Activated naive CD4-positive, alpha-beta T cell treated with anti-CD3 and anti-CD28 coated beads, Interleukin-2, amount 50 U/mL, for 24 hours (primary cell): Measurements from ENCODE around the gene FAT1.
"Not testable (repeated sequence)": the region's sequence is repeated elsewhere in the genome, so short reads cannot be mapped to it uniquely, and the experiment has no call there.

ENCODE experiments used
- H3K27ac Mint-ChIP-seq: one replicate; pipeline ENCODE4 v1.8.0; 2021; ENCODE audit warnings: mild to moderate bottlenecking, mixed read lengths
- H3K27me3 Mint-ChIP-seq: one replicate; pipeline ENCODE4 v1.8.0; 2021; ENCODE audit warnings: mixed read lengths
- H3K36me3 Mint-ChIP-seq: one replicate; pipeline ENCODE4 v1.8.0; 2021; ENCODE audit warnings: mixed read lengths
- H3K4me1 Mint-ChIP-seq: one replicate; pipeline ENCODE4 v1.8.0; 2021; ENCODE audit warnings: mixed read lengths
- H3K4me3 Mint-ChIP-seq: one replicate; pipeline ENCODE4 v1.8.0; 2021; ENCODE audit warnings: mild to moderate bottlenecking, mixed read lengths
- H3K9me3 Mint-ChIP-seq: one replicate; pipeline ENCODE4 v1.8.0; 2021; ENCODE audit warnings: mixed read lengths

FAT1 gene

GRCh38 chr4:186757696-186758355 is 34.2 kb upstream of the FAT1 start:
- no peak overlapping the region for H3K4me3 Mint-ChIP-seq
- H3K9me3 Mint-ChIP-seq = peaks cover 9% of the 10 kb centered on the region
- H3K27me3 Mint-ChIP-seq = no peaks in the 10 kb centered on the region
- H3K27ac Mint-ChIP-seq = no peak overlapping the region
- no peaks in the 10 kb centered on the region for H3K36me3 Mint-ChIP-seq
- H3K4me1 Mint-ChIP-seq = no peaks in the 10 kb centered on the region

- H3K36me3 Mint-ChIP-seq, H3K27me3 Mint-ChIP-seq, H3K27ac Mint-ChIP-seq, H3K9me3 Mint-ChIP-seq, H3K4me3 Mint-ChIP-seq, H3K4me1 Mint-ChIP-seq: not testable (repeated sequence)
These were observed 32.9 kb upstream of the FAT1 start for GRCh38 chr4:186756550-186756949.

GRCh38 chr4:186755550-186756519 is 32.2 kb upstream of the FAT1 start:
- Mint-ChIP-seq H3K4me3 (no peak overlapping the region), H3K4me1 (no peaks in the 10 kb centered on the region), H3K27ac (no peak overlapping the region), H3K36me3 (no peaks in the 10 kb centered on the region), H3K27me3 (no peaks in the 10 kb centered on the region), H3K9me3 (peaks cover 9% of the 10 kb centered on the region)

- Mint-ChIP-seq H3K36me3 (no peaks in the 10 kb centered on the region), H3K4me1 (no peaks in the 10 kb centered on the region), H3K27ac (no peak overlapping the region), H3K9me3 (peaks cover 9% of the 10 kb centered on the region), H3K27me3 (no peaks in the 10 kb centered on the region), H3K4me3 (no peak overlapping the region)
These were observed 31.3 kb upstream of the FAT1 start for GRCh38 chr4:186754976-186755375.

- Mint-ChIP-seq H3K4me1 (no peaks in the 10 kb centered on the region), H3K27ac (no peak overlapping the region), H3K36me3 (no peaks in the 10 kb centered on the region), H3K27me3 (no peaks in the 10 kb centered on the region), H3K9me3 (peaks cover 5% of the 10 kb centered on the region), H3K4me3 (no peak overlapping the region)
These were observed 28.7 kb upstream of the FAT1 start for GRCh38 chr4:186752325-186752724.

GRCh38 chr4:186749611-186750281 is 26.1 kb upstream of the FAT1 start:
- H3K36me3 Mint-ChIP-seq = no peaks in the 10 kb centered on the region
- no peak overlapping the region for H3K27ac Mint-ChIP-seq
- no peaks in the 10 kb centered on the region for H3K4me1 Mint-ChIP-seq
- no peaks in the 10 kb centered on the region for H3K9me3 Mint-ChIP-seq
- H3K27me3 Mint-ChIP-seq = no peaks in the 10 kb centered on the region
- no peak overlapping the region for H3K4me3 Mint-ChIP-seq

- Mint-ChIP-seq H3K36me3 (no peaks in the 10 kb centered on the region), H3K27ac (no peak overlapping the region), H3K9me3 (no peaks in the 10 kb centered on the region), H3K27me3 (no peaks in the 10 kb centered on the region), H3K4me1 (no peaks in the 10 kb centered on the region), H3K4me3 (no peak overlapping the region)
These were observed 22.9 kb upstream of the FAT1 start for GRCh38 chr4:186746581-186746980.

- H3K9me3 Mint-ChIP-seq = no peaks in the 10 kb centered on the region
- H3K36me3 Mint-ChIP-seq = no peaks in the 10 kb centered on the region
- H3K27me3 Mint-ChIP-seq = no peaks in the 10 kb centered on the region
- H3K4me3 Mint-ChIP-seq = no peak overlapping the region
- H3K4me1 Mint-ChIP-seq = no peaks in the 10 kb centered on the region
- H3K27ac Mint-ChIP-seq = no peak overlapping the region
These were observed 19.6 kb upstream of the FAT1 start for GRCh38 chr4:186743261-186743660.

GRCh38 chr4:186740822-186741221 is 17.2 kb upstream of the FAT1 start:
- no peaks in the 10 kb centered on the region for H3K27me3 Mint-ChIP-seq
- no peaks in the 10 kb centered on the region for H3K4me1 Mint-ChIP-seq
- H3K4me3 Mint-ChIP-seq = no peak overlapping the region
- H3K36me3 Mint-ChIP-seq = no peaks in the 10 kb centered on the region
- no peaks in the 10 kb centered on the region for H3K9me3 Mint-ChIP-seq
- H3K27ac Mint-ChIP-seq = no peak overlapping the region

GRCh38 chr4:186739802-186740434 is 16.3 kb upstream of the FAT1 start:
- Mint-ChIP-seq H3K27me3 (no peaks in the 10 kb centered on the region), H3K27ac (no peak overlapping the region), H3K36me3 (no peaks in the 10 kb centered on the region), H3K4me3 (no peak overlapping the region), H3K4me1 (no peaks in the 10 kb centered on the region), H3K9me3 (no peaks in the 10 kb centered on the region)

GRCh38 chr4:186739317-186739716 is 15.7 kb upstream of the FAT1 start:
- H3K27me3 Mint-ChIP-seq = no peaks in the 10 kb centered on the region
- no peak overlapping the region for H3K27ac Mint-ChIP-seq
- no peak overlapping the region for H3K4me3 Mint-ChIP-seq
- no peaks in the 10 kb centered on the region for H3K9me3 Mint-ChIP-seq
- H3K4me1 Mint-ChIP-seq = no peaks in the 10 kb centered on the region
- H3K36me3 Mint-ChIP-seq = no peaks in the 10 kb centered on the region

- Mint-ChIP-seq H3K4me1 (no peaks in the 10 kb centered on the region), H3K9me3 (no peaks in the 10 kb centered on the region), H3K27ac (no peak overlapping the region), H3K36me3 (no peaks in the 10 kb centered on the region), H3K4me3 (no peak overlapping the region), H3K27me3 (no peaks in the 10 kb centered on the region)
These were observed 14.8 kb upstream of the FAT1 start for GRCh38 chr4:186738421-186738820.

- Mint-ChIP-seq H3K27ac (no peak overlapping the region), H3K4me3 (no peak overlapping the region), H3K9me3 (peaks cover 4% of the 10 kb centered on the region), H3K36me3 (no peaks in the 10 kb centered on the region), H3K4me1 (no peaks in the 10 kb centered on the region), H3K27me3 (no peaks in the 10 kb centered on the region)
These were observed 13.8 kb upstream of the FAT1 start for GRCh38 chr4:186737427-186737826.

- H3K4me1 Mint-ChIP-seq = no peaks in the 10 kb centered on the region
- no peak overlapping the region for H3K27ac Mint-ChIP-seq
- no peaks in the 10 kb centered on the region for H3K36me3 Mint-ChIP-seq
- no peak overlapping the region for H3K4me3 Mint-ChIP-seq
- peaks cover 5% of the 10 kb centered on the region for H3K9me3 Mint-ChIP-seq
- no peaks in the 10 kb centered on the region for H3K27me3 Mint-ChIP-seq
These were observed 12.8 kb upstream of the FAT1 start for GRCh38 chr4:186736466-186736865.

GRCh38 chr4:186734251-186734650 is 10.6 kb upstream of the FAT1 start:
- H3K4me1 Mint-ChIP-seq = no peaks in the 10 kb centered on the region
- no peak overlapping the region for H3K4me3 Mint-ChIP-seq
- H3K27me3 Mint-ChIP-seq = no peaks in the 10 kb centered on the region
- no peak overlapping the region for H3K27ac Mint-ChIP-seq
- peaks cover 5% of the 10 kb centered on the region for H3K9me3 Mint-ChIP-seq
- H3K36me3 Mint-ChIP-seq = no peaks in the 10 kb centered on the region
